Measurements from ENCODE around the gene FAM222B.

FAM222B gene

GRCh38 chr17:28748852-28749515 lies 93.6 kb downstream of the FAM222B start:
- no peak for DNase-seq (ENCODE audit: low spot score)
- H3K4me3 ChIP-seq, result no peak overlapping the region
- H3K27ac ChIP-seq, result peak overlapping the region in 1 of 2 donors; percentile 17
- TF ChIP-seq CTCF (IDR thresholded peaks at IDR 0.05), result no peak

GRCh38 chr17:28747801-28748750 lies 94.5 kb downstream of the FAM222B start:
- no peak for DNase-seq (ENCODE audit: low spot score)
- peak overlapping the region in 1 of 2 donors; percentile 90 for H3K27ac ChIP-seq
- H3K4me3 ChIP-seq, result no peak overlapping the region
- no peak for TF ChIP-seq CTCF (IDR thresholded peaks at IDR 0.05)

- H3K4me3 ChIP-seq, result no peak overlapping the region
- H3K27ac ChIP-seq, result peak overlapping the region; percentile 15 to 90
- DNase-seq (ENCODE audit: low spot score), result no peak
- no peak for TF ChIP-seq CTCF (IDR thresholded peaks at IDR 0.05)
Observed at GRCh38 chr17:28747051-28747691, 95.4 kb downstream of the FAM222B start.

GRCh38 chr17:28746611-28747050 lies 96.0 kb downstream of the FAM222B start:
- DNase-seq (ENCODE audit: low spot score), result no peak
- TF ChIP-seq CTCF (IDR thresholded peaks at IDR 0.05), result no peak
- no peak overlapping the region for H3K4me3 ChIP-seq
- H3K27ac ChIP-seq, result peak overlapping the region; percentile 15 to 90

GRCh38 chr17:28745786-28746411 lies 96.7 kb downstream of the FAM222B start:
- TF ChIP-seq CTCF (IDR thresholded peaks at IDR 0.05), result no peak
- Histone ChIP-seq H3K4me3 (peak overlapping the region; percentile 73), H3K27ac (peak overlapping the region; percentile 85 to 90)
- DNase-seq (ENCODE audit: low spot score), result no peak

GRCh38 chr17:28744972-28745785 lies 97.4 kb downstream of the FAM222B start:
- Histone ChIP-seq H3K27ac (peak overlapping the region; percentile 85 to 90), H3K4me3 (peak overlapping the region; percentile 73)
- TF ChIP-seq CTCF (IDR thresholded peaks at IDR 0.05), result no peak
- DNase-seq (ENCODE audit: low spot score), result no peak

All from coronary artery (tissue), 2 donors.